ENCODE measurements around the gene ME3. TPM values are rescaled to one million over a fixed set of nuclear protein-coding genes. Genes with fewer than 3 reads are reported as not detected.

The ME3 gene
- total and polyA plus RNA-seq, 2 experiments from 2014 or later: 3.5 to 17.2 TPM

DNA sequence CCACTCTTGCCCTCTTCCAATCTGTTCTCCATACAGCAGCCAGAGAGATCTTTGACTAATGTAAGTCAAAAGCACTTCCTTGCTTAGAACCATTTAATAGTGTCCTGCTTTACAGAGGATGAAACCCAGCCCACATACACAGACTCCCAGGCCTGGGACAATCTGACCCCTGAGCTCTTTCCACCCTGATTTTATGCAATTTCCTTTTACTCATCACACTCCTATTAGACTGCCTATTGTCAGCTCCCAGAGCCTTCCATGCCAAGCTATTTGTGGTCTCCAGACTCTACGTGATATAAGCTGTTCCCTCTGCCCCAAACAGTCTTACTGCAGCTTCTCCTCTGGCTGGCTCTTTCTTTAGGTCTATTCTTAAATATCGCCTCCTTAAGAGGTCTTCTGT, 28.1 kb downstream of the ME3 start:
- Histone ChIP-seq H3K36me3 (no peaks in the 10 kb centered on the region), H3K27ac (no peak overlapping the region), H3K27me3 (no peaks in the 10 kb centered on the region), H3K4me1 (ENCODE audit: low read depth) (no peaks in the 10 kb centered on the region), H3K4me3 (no peak overlapping the region), H3K9me3 (ENCODE audit: low read depth) (no peaks in the 10 kb centered on the region)
- TF ChIP-seq, protein P1, sequence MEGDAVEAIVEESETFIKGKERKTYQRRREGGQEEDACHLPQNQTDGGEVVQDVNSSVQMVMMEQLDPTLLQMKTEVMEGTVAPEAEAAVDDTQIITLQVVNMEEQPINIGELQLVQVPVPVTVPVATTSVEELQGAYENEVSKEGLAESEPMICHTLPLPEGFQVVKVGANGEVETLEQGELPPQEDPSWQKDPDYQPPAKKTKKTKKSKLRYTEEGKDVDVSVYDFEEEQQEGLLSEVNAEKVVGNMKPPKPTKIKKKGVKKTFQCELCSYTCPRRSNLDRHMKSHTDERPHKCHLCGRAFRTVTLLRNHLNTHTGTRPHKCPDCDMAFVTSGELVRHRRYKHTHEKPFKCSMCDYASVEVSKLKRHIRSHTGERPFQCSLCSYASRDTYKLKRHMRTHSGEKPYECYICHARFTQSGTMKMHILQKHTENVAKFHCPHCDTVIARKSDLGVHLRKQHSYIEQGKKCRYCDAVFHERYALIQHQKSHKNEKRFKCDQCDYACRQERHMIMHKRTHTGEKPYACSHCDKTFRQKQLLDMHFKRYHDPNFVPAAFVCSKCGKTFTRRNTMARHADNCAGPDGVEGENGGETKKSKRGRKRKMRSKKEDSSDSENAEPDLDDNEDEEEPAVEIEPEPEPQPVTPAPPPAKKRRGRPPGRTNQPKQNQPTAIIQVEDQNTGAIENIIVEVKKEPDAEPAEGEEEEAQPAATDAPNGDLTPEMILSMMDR (IDR thresholded peaks at IDR 0.05; ENCODE audit: low read depth, low read length): no peak
- peak in 1 of 2 donors; percentile 79 for DNase-seq (ENCODE audit: low read depth in 1 of 2, low spot score in 1 of 2)

DNA sequence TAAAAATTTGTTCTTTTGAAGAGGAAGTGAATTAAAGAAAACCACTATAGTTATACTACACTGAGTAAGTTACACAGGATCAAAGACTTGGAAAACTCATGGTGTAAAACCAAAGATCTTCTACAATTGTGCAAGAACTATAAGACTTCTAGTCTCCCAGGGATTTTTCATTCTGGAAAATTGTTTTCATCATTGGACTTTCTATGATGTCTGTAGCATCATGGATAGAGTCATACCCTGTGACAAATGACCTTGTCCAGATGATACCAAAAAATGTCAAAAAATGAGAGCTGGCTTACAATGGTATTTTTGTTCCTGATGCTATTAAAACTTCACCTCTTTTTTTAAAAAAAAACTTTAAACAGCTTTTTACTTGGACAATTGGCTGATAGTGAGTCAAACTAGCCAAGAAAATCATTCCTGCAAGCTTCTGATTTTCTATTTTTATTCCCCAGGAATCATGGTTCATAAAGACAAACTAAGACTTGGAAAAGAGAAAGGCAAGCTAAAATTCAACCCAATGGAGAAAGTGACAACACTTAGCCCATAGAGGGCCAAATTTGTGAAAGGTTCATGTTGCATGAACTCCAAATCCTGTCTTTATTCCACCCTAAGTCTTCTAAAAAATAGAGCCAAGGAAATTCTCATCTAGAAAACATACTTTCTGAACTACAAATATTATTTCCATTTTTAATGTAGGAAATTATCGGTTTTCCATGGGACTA, 30.7 kb downstream of the ME3 start:
- Histone ChIP-seq H3K27ac (no peak overlapping the region), H3K4me3 (no peak overlapping the region), H3K9me3 (ENCODE audit: low read depth) (no peaks in the 10 kb centered on the region), H3K36me3 (no peaks in the 10 kb centered on the region), H3K27me3 (no peaks in the 10 kb centered on the region), H3K4me1 (ENCODE audit: low read depth) (no peaks in the 10 kb centered on the region)
- DNase-seq (ENCODE audit: low read depth in 1 of 2, low spot score in 1 of 2): no peak
- TF ChIP-seq, protein P1 (IDR thresholded peaks at IDR 0.05; ENCODE audit: low read depth, low read length): no peak

DNA sequence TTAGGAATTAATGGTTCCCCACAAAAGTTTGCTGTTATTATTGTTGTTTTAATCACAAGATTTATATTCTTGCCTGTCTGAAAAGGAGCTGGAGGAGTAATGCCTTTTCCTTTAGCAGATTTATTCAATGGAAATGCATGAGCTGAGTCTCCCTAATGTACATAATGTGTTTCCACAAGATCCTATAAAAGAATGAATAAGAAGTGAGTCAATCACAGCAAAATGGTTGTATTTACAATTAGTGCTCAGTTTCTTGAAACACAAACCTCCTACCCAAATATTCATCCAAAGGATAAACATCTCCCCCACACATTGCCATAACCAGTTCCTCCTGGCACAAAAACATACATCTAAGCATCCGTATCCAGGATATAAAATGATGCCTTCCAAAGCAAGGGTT, 33.3 kb downstream of the ME3 start:
- Histone ChIP-seq H3K36me3 (no peaks in the 10 kb centered on the region), H3K4me1 (ENCODE audit: low read depth) (no peaks in the 10 kb centered on the region), H3K4me3 (no peak overlapping the region), H3K27ac (no peak overlapping the region), H3K27me3 (no peaks in the 10 kb centered on the region), H3K9me3 (ENCODE audit: low read depth) (no peaks in the 10 kb centered on the region)
- no peak for DNase-seq (ENCODE audit: low read depth in 1 of 2, low spot score in 1 of 2)
- TF ChIP-seq, protein P1 (IDR thresholded peaks at IDR 0.05; ENCODE audit: low read depth, low read length): no peak

DNA sequence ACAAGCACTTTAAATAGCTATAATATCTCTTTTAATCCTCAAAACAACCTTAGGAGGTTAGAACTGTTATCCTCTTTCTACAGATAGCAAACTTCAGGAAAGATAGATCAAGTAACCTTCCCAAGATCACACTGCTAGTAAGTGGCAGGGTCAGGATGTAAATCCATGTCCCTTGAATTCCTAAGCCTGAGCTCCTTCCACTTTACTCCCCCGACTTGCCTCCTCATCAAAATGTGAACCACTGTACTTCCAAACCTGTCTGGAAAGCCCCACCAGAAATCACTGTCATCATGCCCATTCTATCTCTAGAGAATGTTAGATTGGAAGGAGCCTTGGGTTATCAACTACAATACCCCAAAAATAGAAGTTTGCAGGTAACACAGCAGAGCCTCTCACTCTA, 33.7 kb downstream of the ME3 start:
- H3K36me3 ChIP-seq: no peaks in the 10 kb centered on the region
- H3K4me3 ChIP-seq: no peak overlapping the region
- no peaks in the 10 kb centered on the region for H3K9me3 ChIP-seq (ENCODE audit: low read depth)
- H3K27ac ChIP-seq: no peak overlapping the region
- DNase-seq (ENCODE audit: low read depth in 1 of 2, low spot score in 1 of 2): no peak
- H3K27me3 ChIP-seq: no peaks in the 10 kb centered on the region
- TF ChIP-seq, protein P1 (IDR thresholded peaks at IDR 0.05; ENCODE audit: low read depth, low read length): no peak
- H3K4me1 ChIP-seq (ENCODE audit: low read depth): no peaks in the 10 kb centered on the region

DNA sequence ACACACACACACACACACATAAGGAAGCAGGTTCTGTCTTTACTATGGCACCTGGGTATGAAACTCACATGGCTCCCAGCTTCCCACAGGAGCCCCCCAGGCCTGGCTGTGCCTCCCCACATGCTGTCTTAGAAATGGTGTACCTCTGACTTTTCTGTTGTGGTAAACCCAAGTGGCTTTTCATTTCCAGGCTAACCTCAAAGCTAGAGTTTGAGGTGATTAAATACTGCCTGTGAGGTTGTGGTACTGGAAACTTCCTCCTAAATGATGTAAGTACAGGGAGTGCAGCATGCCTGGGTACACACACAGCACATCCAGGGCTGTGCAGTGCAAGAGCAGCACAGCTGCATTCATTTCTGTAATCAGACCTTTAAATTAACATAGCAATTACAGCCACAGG, 34.4 kb downstream of the ME3 start:
- no peaks in the 10 kb centered on the region for H3K4me1 ChIP-seq (ENCODE audit: low read depth)
- DNase-seq (ENCODE audit: low read depth in 1 of 2, low spot score in 1 of 2): no peak
- TF ChIP-seq, protein P1 (IDR thresholded peaks at IDR 0.05; ENCODE audit: low read depth, low read length): no peak
- no peaks in the 10 kb centered on the region for H3K36me3 ChIP-seq
- no peaks in the 10 kb centered on the region for H3K9me3 ChIP-seq (ENCODE audit: low read depth)
- no peak overlapping the region for H3K4me3 ChIP-seq
- H3K27me3 ChIP-seq: no peaks in the 10 kb centered on the region
- no peak overlapping the region for H3K27ac ChIP-seq

Data from cardiac muscle cell (in vitro differentiated cells and primary cell).